Cardiac septum (tissue), 1 donor: Measurements from ENCODE around the gene SERPINE2. TPM values are rescaled to one million over a fixed set of nuclear protein-coding genes. Genes with fewer than 3 reads are reported as not detected.

Source experiments
- DNase-seq: peaks from one replicate; pipeline ENCODE4 v3.0.0-alpha.2; 2020; ENCODE audit warnings: low spot score
- intact Hi-C: fragments of 100-400 bp; cut with DNase I; formaldehyde crosslinking; loops from one replicate; pipeline ENCODE4 v1.14.0; 2022
- total RNA-seq: library from RNA; stranded (reverse); fragmentation: NEBNext Ultra II Directional; extraction: Animal tissue kit (Norgen Biotek cat#: 25700); gene quantifications from one replicate; pipeline ENCODE4 v1.2.1, GENCODE V29; 2021
- donor health status: DM: no; HTN: no; CAD: no.

Gene SERPINE2
- total RNA-seq, 1 donor from 2014 or later = 91.5 TPM

DNA sequence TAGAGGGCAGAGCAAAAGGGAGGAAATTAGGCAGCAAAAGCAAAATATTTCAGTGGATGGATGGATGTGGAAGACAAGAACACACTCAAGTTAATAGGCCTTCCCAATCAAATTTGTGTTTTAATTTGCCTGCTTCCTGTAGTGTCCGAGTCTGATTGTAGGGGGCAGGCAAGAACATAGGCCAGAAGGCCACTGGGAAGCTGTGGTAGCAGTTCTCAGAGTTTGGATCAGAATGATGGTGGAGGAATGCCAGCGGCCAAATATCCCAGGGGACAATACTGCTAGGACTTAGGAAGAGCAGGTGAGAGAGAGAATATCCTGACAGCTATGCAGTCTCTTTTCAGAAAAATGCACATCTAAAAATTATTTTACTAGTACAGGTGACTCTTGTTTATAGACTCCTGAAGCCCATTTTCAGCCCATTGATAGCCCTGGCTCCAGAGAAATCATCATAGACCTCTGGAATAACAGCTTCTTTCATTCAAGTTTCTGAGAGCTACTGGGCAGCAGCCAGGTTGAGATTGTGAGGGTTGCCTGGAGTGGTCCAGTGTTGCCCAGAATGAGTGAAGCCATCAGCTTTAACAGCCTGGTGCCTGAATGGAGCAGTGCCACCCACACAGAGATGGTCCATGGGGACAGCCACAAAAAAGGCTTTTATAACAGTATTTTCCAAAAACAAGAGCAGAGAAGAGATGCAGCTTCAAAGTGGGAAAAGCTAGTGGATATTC, 19.1 kb upstream of the SERPINE2 start:
- no peak for DNase-seq

DNA sequence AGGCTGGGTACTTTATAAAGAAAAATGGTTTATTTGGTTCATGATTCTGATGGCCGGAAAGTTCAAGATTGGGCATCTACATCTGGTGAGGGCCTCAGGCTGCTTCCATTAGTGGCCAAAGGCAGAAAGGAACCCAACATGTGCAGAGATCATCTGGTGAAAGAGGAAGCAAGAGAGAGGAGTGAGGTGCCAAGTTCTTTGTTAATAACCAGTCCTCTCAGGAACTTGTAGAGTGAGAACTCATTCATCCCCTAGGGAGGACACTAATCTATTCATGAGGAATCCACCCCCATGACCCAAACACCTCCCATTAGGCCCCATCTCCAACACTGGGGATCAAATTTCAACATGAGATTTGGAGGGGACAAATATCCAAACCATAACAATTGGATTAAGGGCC, 17.8 kb upstream of the SERPINE2 start:
- intact Hi-C loops = no loop called here
- no peak for DNase-seq

More for the DNA sequence above, 19.1 kb upstream of the SERPINE2 start:
- intact Hi-C loops = no loop called here

DNA sequence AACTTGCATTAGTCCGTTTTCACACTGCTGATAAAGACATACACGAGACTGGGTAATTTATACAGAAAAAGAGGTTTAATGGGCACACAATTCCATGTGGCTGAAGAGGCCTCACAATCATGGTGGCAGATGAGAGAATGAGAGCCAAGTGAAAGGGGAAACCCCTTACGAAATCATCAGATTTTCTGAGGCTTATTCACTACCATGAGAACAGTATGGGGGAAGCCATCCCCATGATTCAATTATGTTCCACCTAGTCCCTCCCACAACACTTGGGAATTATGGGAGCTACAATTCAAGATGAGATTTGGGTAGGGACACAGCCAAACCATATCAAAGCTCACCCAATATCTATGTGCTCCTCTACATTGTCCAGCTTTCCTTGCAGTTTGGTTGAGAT, 16.0 kb upstream of the SERPINE2 start:
- intact Hi-C loops = no loop called here
- DNase-seq = no peak

DNA sequence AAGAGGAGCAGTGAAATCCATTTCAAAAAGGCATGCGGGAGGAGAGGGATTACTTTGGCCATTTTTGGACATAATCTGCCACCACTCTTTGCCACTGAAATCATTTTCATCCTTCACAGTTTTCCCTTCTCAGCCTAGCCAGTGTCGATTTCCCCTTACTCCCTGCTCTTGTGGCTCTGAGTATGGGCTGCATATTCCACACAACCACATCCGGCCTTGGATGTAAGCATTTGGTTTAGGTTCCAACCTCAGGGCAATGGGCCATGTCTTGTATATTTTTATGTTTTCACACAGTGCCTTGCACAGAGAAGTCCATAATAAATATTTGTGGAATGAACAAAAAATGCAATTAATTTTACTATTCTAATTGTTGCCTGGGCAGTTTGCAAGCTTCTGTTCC, 7.7 kb upstream of the SERPINE2 start:
- intact Hi-C loops = no loop called here

DNA sequence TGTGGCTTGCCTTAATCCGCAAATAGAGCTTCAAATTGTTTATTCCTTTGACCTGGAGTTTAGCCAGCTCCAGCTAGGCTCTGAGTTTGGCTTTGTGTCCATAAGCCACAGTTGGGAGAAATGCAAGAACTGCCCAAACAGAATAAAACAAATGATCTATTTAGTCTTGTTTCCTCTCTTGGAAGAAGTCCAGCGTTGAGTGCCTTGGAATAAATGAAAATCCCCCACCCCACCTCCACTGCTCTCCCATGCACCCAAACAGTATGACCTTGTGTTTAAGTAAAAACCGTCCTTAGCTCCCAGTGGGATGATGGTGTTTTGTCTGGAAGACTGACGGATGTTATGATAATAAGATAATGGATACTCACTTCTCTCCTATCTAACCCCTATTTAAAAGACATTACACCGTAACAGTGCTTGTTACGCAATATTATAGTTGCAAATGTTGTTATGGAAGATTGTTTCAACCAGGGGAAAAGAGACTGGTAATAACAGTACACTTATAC, 3.2 kb upstream of the SERPINE2 start:
- no peak for DNase-seq
- intact Hi-C loops = loop anchor here (5.0 kb wide), 1 partner anchor 100 kb away; no protein-coding TSS in a partner anchor

More for the DNA sequence above, 7.7 kb upstream of the SERPINE2 start:
- no peak for DNase-seq

DNA sequence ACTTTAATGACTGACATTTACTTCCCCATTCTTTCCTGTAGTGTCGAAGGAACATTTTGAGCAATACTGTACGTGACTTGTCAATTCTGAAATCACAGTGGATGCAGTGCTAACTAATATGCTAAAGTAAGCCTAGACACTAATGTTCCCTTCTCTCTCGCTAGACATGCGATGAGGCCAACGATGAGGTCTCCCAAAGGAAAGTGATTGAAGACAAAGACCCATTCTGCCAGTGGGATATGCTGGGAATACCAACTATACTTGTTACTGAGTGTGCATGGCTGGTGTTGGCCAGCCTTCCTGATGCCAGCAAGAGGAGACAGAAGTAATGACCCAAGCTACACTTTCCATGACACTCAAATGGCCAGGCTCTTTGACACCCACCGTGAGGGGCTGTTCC, 2.5 kb upstream of the SERPINE2 start:
- intact Hi-C loops = loop anchor here (5.0 kb wide), 1 partner anchor 101 kb away; no protein-coding TSS in a partner anchor
- DNase-seq = no peak

DNA sequence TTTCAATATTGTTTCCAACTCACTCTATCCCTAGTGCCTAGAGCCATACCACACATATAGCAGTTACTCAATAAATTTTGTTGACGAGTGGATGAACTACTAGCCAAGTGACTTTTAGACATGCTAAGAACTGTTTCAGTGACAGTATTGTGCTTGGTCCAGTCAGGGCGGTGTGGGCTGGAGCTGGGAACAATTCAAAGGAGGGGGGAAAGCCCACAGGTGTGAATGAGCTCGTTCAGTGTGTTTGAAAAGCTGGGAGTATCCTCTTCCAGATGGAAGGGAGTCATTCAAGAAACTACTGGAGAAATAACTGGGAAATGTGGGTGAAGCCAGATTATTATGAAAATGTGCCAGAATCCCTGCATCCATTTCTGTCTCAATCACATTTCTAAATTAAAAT, 1.7 kb upstream of the SERPINE2 start:
- intact Hi-C loops = loop anchor here (5.0 kb wide), 1 partner anchor 102 kb away; no protein-coding TSS in a partner anchor
- DNase-seq = no peak

DNA sequence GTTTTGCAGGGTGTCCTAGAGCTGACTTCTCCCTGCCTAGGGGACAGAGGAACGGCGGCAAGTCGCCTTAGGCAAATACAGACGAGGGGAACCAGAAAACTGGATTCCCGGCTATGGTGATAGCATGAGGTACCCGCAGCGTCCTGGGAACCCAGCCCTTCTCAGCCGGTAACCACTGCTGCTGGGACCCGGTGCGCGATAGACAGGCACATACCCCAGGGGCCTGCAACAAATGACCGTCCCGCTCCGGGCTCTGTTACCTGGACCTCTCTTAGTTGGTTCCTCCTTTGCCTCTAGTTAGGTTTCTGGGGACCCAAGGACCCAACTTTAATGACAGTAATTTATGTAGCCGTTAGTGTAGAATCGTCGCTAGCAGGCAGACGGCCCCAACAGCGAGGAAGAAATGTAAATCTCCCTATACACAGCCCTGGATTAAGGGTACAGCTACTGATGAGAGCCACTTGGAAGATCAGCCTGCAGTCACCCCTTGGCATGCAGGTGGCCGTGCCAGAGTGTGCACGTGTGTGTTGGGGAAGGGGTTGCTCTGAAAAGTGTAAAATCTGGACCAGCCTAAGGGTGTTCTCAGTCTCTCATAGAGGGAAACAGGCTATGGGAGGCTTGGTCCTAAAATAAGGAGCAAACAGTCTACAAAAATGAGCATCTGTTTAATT, 819 bp upstream of the SERPINE2 start:
- no peak for DNase-seq
- intact Hi-C loops = loop anchor here (5.0 kb wide), 2 partner anchors 102 to 242 kb away; no protein-coding TSS in a partner anchor

DNA sequence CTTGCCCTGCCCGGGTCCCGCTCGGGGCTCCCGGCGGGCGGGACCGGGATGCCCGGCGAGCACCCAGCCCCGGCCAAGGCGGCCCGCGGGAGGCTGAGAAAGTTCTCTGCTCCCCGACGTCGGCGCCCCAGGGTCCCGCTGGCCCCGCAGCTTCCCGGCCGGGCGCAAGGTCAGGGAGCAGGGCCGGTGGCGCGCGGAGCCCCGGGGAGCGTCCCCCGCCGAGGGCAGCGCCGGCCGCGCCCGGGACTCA, 331 bp downstream of the SERPINE2 start:
- intact Hi-C loops = loop anchor here (5.0 kb wide), 1 partner anchor 244 kb away; no protein-coding TSS in a partner anchor

DNA sequence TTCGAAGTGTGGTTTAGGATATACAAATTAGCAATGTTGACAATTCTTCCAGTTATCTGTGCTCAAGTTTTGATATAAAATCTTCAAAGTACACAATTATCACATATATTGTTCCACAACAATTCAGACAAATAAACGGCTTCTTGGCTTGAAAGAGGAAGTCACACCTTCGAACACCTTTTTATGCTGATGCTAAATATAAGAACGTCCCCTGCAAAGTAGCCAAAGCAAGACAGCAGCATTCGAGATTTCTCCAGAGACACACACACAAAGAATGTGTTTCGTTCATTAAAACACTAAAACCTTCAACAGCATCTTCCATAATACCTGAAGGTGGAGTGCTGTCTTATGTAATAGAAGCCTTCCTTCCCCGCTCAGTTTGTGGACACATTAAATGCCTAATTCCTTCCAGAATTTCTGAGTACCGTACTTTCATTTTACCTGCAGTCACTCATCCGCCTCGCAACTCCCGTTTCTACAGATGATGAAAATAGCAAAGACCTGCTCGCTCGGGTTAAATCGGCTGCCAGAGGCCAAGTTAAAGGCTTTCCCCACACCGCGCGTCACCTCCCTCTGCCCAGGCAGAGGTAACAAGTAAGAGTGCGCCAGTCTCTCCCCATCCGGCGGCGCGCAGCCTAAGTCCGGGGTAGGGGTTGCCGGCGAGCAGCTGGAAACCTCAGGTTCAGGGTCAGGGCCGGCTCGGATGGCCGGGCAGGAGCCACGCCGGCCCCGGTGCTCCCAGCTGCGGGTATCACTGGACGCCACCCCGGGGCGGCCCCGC, 847 bp downstream of the SERPINE2 start:
- intact Hi-C loops = loop anchor here (5.0 kb wide), 1 partner anchor 244 kb away; no protein-coding TSS in a partner anchor
- DNase-seq = no peak

More for the DNA sequence above, 331 bp downstream of the SERPINE2 start:
- no peak for DNase-seq

DNA sequence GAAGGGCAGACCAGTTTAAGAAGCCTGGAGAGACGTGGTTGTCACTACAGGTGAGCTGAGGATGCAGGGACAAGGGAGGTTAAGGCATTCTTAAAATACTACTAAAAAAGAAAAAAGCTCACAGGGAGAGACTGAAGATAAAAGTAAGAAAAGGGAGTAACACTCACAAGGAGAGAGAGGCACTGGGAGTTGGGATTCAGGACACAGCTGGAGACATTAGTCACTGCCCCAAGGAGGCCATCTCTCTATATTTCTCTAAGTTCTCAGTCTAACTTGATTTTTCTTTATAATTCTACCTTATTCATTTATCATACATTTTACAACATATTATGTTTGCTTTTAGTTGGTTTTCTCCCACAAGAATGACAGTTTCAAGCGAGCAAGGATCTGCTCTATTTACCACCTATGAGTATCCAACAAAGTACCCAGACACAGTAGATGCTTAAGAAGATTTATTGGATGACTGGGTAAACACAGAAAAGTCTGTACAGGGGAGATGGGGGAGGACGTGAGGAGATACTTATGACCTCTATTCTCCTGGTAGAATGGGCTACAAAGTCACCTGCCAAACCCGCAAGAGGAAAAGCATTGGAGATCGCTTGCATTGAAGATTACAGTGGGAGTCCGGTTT, 2.2 kb downstream of the SERPINE2 start:
- intact Hi-C loops = loop anchor here (5.0 kb wide), 1 partner anchor 245 kb away; no protein-coding TSS in a partner anchor
- no peak for DNase-seq

DNA sequence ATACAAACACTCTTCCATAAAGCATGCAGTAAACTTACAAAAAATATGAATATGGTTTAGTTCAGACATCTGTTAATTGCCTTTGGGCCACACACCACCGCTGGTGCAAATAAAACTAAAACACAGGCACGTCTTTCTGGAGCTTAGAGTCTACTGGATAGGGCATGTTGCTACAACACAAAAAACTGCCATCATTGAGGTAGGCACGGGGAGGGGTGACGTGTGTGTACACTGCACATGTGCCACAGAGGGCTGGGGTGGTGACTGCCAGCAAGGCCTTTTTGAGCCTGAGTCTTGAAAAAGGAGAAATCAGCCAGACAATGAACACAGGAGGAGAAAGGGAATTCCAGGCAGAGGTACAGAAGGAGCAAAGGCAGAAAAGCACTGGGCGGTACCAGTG, 5.1 kb downstream of the SERPINE2 start:
- intact Hi-C loops = no loop called here
- DNase-seq = no peak

DNA sequence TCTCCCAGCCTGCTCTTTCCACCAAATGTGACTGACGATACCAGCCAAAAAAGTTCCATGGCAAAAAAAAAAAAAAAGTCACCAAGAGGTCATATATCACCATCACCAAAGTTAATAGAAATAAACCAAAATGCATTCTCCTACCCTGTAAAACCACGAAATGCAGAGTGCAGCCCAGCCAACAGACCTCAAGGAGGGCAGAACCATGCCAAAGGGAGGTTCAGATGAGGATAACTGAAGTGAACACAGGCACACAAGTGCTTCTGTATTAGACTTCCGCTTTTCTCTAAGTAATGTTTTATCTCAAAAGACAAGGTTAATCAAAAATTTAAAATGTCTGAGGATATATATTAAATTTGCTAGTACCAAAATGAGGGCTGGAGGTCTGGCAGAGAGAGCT, 5.5 kb downstream of the SERPINE2 start:
- intact Hi-C loops = no loop called here
- no peak for DNase-seq

DNA sequence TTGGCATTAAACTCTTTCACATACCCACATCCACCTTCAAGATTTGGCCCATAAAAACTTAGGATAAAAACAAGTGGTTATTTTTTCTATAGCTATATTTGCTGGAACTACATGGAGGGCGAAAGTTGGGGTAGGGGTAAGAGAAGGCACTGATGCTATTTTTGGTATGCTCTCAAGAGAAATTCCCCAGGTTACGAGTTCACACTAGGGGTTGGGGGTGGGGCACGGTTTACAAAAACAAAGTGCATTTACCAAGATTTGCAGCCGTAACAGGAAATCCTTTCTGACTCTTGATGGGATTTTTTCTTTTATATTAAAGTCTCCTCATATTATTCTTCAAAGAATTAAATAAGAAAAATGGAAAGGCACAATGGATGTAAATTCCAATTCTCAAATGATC, 6.8 kb downstream of the SERPINE2 start:
- intact Hi-C loops = no loop called here
- no peak for DNase-seq

DNA sequence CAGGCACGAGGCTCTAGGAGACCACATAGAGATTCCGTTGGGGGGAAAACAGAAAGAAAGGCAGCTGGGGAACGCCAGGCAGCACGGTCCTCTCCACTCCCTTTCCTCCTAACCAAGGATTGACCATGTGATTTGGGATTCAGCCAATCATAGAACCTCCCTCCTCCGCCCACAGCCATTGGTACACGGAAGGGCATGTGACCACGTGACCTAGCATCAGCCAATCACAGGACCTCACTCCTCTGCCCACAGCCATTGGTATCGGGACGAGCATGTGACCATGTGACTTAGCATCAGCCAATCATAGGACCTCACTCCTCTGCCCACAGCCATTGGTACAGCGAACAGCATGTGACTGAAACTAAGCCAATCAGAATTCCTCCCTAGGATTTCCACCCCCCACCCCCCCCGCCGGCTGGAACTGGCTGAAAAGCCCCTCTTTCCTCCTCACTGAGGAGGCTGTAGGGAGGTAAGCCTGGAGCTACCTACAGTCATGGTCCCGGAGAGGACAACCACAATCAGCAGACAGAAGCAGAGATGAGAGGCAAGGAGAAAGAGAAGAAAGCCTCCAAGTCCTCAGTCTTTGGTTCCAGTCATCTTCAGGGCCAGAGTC, 7.6 kb downstream of the SERPINE2 start:
- no peak for DNase-seq
- intact Hi-C loops = no loop called here

DNA sequence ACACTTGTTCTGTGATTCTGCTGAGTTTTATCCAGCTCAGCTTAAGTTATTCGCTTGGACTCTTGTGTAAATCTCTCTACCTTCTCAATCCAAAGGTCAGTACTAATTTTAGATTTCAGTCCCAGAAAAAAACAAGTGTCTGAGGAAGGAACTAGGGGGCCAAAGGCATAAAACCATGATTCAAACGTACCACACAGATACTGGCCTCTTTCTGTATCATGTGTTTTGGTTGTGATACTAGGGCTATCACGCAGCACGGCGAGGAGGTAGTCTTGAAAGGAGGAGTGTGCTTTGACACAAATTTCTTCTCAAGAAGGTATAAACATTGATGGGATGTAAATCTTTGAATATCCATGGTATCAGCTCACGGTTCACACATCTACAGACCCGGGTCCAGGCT, 8.3 kb downstream of the SERPINE2 start:
- intact Hi-C loops = no loop called here
- no peak for DNase-seq

DNA sequence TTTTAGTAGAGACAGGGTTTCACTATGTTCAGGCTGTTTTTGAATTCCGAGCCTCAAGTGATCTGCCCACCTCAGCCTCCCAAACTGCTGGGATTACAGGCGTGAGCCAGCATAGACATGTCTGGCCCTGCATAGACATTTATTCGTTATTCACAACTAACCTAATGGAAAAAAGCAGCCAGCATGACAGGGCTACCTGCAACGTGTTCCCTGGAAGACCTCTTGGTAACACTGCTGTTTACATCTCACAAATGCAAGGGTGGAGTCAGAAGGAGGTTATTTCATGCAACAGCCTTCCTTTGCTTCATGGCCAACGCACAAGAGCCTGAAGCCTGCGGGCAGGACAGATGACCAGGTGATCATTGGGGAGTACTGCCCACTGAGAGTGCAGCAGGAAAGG, 9.2 kb downstream of the SERPINE2 start:
- DNase-seq = no peak
- intact Hi-C loops = no loop called here

DNA sequence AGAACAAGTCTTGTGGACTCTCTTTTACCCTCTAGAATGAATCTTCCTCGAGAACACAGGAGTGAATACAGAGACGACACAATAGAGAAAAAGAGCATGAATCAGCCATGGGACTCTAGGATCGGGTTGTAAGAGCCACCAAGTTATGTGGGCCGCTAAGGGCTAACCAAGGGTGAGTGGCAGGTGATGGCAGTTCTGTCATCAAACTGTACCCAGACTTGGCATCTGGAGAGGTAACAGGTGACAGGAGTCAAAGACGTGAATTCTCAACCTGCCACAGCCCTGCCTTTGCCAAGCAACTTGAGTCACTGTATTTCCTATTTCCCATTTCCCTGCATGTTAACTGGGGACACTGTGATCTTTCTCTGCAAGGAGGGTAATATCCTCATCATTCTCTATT, 11.2 kb downstream of the SERPINE2 start:
- no peak for DNase-seq
- intact Hi-C loops = no loop called here

DNA sequence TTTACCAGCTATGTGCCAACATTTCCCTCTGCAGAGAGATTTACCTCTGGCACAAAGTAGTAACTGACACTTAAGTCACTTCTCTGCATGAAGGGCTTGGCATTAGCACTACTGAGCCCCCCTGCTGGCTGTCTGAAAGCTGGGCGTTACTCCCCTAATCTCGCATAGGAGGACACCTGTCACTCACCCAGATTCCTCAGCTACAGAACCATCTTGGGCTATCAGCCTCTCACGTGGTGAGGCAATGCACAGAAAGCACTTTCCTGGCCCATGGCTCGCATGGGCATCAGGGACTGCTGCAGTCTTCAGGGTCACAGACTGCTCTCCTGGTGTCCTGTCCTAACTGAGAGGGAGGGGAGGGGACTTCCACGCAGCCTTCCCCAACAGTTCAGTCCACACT, 12.0 kb downstream of the SERPINE2 start:
- DNase-seq = no peak
- intact Hi-C loops = no loop called here
